ENCODE data around the gene CCDC177.

The CCDC177 gene

DNA sequence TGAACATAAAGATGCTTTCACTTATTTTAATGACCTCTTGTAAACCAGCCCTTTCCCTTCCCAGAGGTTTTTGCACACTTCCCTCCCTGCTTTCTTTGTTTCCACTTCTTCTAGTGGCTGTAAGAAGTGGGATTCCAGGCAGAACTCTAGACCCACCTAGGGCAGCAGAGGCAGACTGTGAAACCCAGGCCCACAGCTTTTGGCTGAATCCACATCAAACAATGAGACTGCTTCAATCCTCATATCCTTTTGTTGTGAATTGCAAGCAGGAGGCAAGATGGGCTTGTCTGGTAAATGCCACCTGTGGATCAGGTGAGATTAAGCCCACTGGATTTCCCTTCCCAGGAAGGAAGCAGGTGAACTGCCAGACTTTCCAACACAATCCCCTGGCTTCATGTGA lies 12.8 kb downstream of the CCDC177 start:
- DNase-seq (ENCODE audit: low read depth) = no peak

GRCh38 chr14:69560826-69561225 lies 13.8 kb downstream of the CCDC177 start:
- no peak for DNase-seq (ENCODE audit: low read depth)

GRCh38 chr14:69559581-69560011 lies 15.1 kb downstream of the CCDC177 start:
- no peak for DNase-seq (ENCODE audit: low read depth)

DNA sequence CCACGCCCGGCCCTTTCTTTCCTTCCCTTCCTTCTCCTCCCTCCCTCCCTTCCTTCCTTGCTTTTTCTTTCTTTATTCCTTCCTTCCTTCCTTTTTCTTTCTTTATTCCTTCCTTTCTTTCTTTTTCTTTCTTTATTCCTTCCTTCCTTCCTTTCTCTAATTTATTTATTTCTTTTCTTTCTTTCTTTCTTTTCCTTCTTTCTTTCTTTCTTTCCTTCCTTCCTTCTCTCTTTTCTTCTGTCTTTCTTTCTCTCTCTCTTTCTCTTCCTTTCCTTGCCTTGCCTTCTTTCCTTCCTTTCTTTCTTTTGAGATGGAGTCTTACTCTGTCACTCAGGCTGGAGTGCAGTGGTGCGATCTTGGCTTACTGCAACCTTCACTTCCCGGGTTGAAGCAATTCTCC lies 15.9 kb downstream of the CCDC177 start:
- DNase-seq (ENCODE audit: low read depth) = no peak

DNA sequence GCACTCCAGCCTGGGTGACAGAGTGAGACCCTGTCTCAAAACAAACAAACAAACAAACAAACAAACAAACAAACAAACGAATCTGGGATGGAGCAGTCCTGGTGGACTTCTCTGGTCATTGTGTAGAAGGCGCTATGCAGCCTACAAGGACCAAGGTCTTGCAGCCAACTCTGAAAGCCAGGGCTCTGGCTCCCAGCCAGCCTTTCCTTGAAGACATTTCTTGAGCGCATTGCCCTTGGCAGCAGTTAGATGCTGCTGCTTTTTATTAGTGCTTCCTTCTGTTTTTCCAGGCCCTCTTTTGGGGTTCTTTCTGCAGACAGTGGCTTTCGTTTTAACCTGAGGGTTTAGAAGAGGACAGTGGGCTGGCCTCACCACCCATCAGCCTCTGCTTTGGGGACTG lies 20.2 kb downstream of the CCDC177 start:
- DNase-seq (ENCODE audit: low read depth) = no peak

GRCh38 chr14:69553252-69553651 lies 21.4 kb downstream of the CCDC177 start:
- DNase-seq (ENCODE audit: low read depth) = no peak

GRCh38 chr14:69551511-69551910 lies 23.2 kb downstream of the CCDC177 start:
- DNase-seq (ENCODE audit: low read depth) = no peak

DNA sequence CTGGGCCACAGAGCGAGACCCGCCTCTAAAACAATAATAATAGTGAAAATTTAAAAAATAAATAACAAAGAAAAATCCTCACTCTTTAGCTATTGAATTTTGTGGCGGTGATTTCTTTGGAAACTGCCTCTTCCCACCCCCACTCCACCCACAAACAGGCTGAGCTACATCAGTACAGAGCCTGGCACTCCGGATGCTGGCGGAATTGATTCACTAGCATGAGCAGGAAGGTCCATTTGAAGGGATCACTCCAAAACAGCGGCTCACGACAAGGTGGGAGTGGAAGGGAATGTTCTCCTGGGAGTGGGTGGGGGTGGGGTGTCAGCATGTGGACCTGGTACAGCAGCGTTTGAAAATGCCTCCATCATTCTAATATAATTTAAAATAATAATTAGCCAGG lies 26.1 kb downstream of the CCDC177 start:
- no peak for DNase-seq (ENCODE audit: low read depth)

- DNase-seq (ENCODE audit: low read depth) = no peak
These were observed 26.8 kb downstream of the CCDC177 start for GRCh38 chr14:69547701-69548348.

- no peak for DNase-seq (ENCODE audit: low read depth)
These were observed 31.1 kb downstream of the CCDC177 start for GRCh38 chr14:69543341-69544115.

DNA sequence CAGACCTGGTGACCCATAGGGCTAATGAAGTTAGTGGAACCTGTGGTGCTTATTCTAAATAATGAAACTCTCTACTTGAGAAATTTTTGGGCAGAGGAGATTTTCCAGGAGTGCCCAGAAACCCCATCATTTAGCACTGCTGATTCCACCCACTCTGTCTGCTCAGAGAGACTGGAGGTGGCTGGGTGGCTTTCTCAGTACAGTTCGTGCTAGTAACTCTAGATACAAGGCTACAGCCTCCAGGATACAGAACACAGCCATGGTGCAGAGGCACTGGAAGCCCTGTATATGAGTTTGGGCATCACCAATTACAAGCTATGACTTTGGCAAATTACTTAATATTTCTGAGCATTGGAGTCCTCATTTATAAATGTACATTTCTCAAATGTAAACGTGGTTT lies 32.4 kb downstream of the CCDC177 start:
- no peak for DNase-seq (ENCODE audit: low read depth)

GRCh38 chr14:69540654-69541335 lies 33.9 kb downstream of the CCDC177 start:
- no peak for DNase-seq (ENCODE audit: low read depth)

GRCh38 chr14:69539631-69540410 lies 34.9 kb downstream of the CCDC177 start:
- DNase-seq (ENCODE audit: low read depth) = no peak

- no peak for DNase-seq (ENCODE audit: low read depth)
These were observed 35.9 kb downstream of the CCDC177 start for GRCh38 chr14:69538766-69539165.

DNA sequence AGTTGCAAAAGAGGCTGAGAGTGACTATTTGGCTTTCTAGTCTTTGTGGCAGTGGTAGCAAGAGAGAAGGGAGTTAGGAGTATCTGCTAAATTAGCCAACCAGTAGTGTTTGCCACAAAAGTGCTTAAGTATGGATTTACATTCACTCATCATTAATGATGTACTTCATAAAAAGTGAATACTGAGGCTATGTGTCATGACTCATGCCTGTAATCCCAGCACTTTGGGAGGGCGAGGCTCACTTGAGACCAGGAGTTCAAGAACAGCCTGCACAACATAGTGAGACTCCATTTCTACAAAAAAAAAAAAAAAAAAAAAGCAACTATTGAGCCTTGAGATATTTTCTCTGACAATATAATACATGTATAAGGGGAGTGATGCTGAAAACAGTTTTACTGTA lies 36.8 kb downstream of the CCDC177 start:
- DNase-seq (ENCODE audit: low read depth) = no peak

GRCh38 chr14:69536971-69537370 lies 37.7 kb downstream of the CCDC177 start:
- DNase-seq (ENCODE audit: low read depth) = no peak

DNA sequence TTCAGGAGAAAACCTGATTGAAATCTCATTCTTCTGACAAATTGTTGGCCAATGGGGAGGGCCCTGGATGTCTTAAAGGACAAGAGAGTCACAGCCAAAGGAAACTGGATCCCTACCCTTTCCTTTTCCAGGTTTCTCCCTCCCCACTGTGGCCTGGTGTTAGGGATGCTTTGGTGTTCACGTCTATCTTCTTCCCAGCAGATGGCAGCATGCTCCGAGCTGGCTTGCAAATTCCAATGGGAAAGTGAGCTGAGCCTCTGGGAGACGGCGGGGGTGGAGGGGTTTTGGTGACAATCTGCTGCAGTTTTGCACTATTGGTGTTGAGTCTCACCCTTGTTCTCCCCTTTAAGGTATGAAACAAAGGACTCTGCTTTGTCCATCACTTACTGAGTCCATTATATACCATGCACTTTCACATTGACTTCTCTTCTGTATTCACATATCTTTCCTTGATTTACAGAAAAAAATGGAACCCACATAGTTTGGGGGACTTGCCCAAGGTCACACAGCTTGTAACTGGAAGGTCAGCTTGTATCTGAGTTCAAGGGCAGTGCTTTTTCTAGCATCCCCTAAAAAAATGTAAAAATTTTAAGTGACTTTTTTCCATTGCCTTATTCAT lies 39.3 kb downstream of the CCDC177 start:
- DNase-seq (ENCODE audit: low read depth) = no peak

DNA sequence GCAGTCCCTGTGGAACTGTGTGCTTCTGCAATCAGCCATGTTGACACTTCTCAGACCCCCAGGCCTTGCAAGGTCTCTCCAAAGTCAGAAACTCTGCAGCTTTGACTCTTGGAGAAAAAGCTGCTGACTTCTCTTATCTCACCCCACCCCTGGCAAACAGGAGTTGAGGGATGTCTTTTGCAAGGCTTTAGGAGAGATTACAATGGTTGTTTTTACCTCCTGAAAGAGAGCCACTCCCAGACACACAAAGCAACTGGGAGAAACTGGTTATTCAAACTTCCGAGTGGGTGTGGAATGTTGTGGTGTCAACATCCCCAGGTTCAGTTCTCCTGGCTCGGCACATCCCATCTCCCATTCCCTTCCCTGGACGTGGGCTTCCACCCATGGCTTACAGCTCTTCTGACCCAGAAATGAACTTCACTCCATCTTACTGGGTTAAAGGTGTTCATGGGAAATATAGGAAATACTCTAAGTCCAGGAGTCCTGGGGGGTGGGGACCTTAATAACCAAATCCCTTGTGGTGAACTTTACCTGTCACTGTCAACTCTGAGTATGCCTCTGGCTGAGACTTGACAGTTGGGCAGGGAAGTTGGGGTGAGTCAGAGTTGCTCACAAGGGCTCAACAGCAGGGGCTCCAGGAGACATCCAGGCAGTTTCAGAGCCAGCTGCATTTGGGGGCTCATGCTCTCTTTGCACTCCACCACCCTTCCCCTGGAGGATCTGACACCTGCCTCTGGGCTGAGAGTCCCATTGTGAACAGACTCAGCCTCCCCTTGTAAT lies 41.9 kb downstream of the CCDC177 start:
- no peak for DNase-seq (ENCODE audit: low read depth)

- no peak for DNase-seq (ENCODE audit: low read depth)
These were observed 43.5 kb downstream of the CCDC177 start for GRCh38 chr14:69531135-69531534.

DNA sequence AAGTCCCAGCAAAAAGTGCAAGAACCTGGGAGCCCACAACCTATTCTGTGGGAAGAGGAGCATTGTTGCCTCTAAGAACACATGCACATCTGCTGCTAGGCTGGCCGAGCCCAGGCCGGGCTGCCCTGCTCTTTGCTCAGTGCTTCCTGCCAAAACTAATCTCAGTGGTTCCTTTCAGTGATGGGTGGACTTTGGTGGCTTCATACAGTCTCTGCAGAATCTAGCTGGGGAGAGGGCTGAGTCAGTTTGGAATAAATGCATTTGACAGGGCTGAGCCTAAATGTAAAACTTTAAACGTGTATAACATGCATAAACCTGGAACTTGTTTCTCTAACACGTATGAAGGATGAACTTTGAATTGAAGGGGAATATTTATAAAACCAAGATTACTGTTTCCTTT lies 44.6 kb downstream of the CCDC177 start:
- no peak for DNase-seq (ENCODE audit: low read depth)

DNA sequence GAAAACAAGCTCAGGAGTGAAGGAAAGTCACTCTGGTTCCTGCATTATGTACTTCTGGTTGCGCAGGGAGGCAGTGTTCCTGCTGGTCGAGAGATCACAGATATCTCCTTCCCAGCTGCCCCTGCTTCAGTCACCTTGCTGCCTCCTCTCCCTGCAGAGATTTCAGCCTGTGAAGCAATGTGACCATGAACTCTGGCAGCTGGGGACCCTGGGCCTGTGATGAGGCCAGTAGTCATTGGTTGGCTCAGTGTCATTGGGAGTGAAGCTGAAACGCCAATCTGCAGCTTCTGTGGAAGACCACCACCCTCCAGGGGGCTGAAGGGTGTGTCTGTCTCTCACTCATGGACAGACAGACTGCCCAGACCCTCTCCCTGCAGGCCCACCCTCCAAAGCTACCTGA lies 45.1 kb downstream of the CCDC177 start:
- no peak for DNase-seq (ENCODE audit: low read depth)

All from CMK (cell line).